Nephron progenitor cell (in vitro differentiated cells): Measurements from ENCODE around the gene NEMF.
"Not testable (repeated sequence)": the region's sequence is repeated elsewhere in the genome, so short reads cannot be mapped to it uniquely, and the experiment has no call there.

ENCODE experiments used
- DNase-seq: peaks from one replicate; pipeline ENCODE4 v3.0.0; 2021
- H3K27ac Mint-ChIP-seq: 2 replicates; pipeline ENCODE4 v1.8.0; 2021; ENCODE audit warnings: mild to moderate bottlenecking, moderate library complexity, mixed read lengths
- H3K27me3 Mint-ChIP-seq: 2 replicates; pipeline ENCODE4 v1.8.0; 2021; ENCODE audit warnings: mild to moderate bottlenecking, low read depth, mixed read lengths; ENCODE audit not compliant: poor library complexity
- H3K36me3 Mint-ChIP-seq: 2 replicates; pipeline ENCODE4 v1.8.0; 2021; ENCODE audit warnings: low read depth, mixed read lengths
- H3K4me1 Mint-ChIP-seq: 2 replicates; pipeline ENCODE4 v1.8.0; 2021; ENCODE audit warnings: mixed read lengths
- H3K4me3 Mint-ChIP-seq: 2 replicates; pipeline ENCODE4 v1.8.0; 2021; ENCODE audit warnings: mild to moderate bottlenecking, moderate library complexity, mixed read lengths
- H3K9me3 Mint-ChIP-seq: 2 replicates; pipeline ENCODE4 v1.8.0; 2021; ENCODE audit warnings: mild to moderate bottlenecking, moderate library complexity, mixed read lengths
- CTCF ChIP-seq: fragments of 200-600 bp; sonication (generic); IDR thresholded peaks from 2 replicates; pipeline ENCODE4 v1.5.0; 2021; ENCODE audit warnings: antibody characterized with exemption

The NEMF gene

DNA sequence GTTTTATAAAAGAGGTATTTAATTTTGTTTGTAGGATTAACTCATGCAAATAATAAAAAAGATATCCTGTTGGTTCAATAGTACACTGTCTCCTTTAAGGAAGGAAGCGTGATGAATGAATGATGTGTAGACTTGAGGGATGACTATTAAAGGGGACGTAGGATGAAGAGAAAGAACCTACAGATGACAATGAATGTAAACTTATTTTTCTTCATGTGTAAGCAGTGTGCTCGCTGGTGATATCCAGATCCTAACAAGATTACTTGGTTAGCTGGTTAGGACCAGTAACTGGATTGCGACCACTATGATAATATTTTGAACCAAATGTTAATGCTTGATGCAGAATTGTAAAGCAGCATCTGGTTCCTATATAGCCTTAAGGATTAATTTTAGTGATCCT, 42.9 kb upstream of the NEMF start:
- TF ChIP-seq CTCF: no peak
- Mint-ChIP-seq H3K4me1 (peaks cover 47% of the 10 kb centered on the region), H3K9me3 (peaks cover 3% of the 10 kb centered on the region), H3K27me3 (peaks cover 4% of the 10 kb centered on the region), H3K36me3 (peaks cover 39% of the 10 kb centered on the region), H3K27ac (no peak overlapping the region), H3K4me3 (peak overlapping the region; percentile 98)
- DNase-seq: no peak

GRCh38 chr14:49894214-49895107, 41.9 kb upstream of the NEMF start:
- not testable (repeated sequence) for DNase-seq, H3K9me3 Mint-ChIP-seq, H3K27me3 Mint-ChIP-seq
- peak overlapping the region; percentile 98 for H3K4me3 Mint-ChIP-seq
- H3K4me1 Mint-ChIP-seq: peaks cover 47% of the 10 kb centered on the region
- H3K36me3 Mint-ChIP-seq: peaks cover 39% of the 10 kb centered on the region
- H3K27ac Mint-ChIP-seq: peak overlapping the region; percentile 92

GRCh38 chr14:49893309-49894213, 41.0 kb upstream of the NEMF start:
- TF ChIP-seq CTCF: no peak
- peak overlapping the region; percentile 100 for H3K27ac Mint-ChIP-seq
- H3K9me3 Mint-ChIP-seq: peaks cover 3% of the 10 kb centered on the region
- peak overlapping the region; percentile 98 for H3K4me3 Mint-ChIP-seq
- peaks cover 37% of the 10 kb centered on the region for H3K36me3 Mint-ChIP-seq
- DNase-seq: peak; percentile 76
- peaks cover 4% of the 10 kb centered on the region for H3K27me3 Mint-ChIP-seq
- peaks cover 47% of the 10 kb centered on the region for H3K4me1 Mint-ChIP-seq

- peaks cover 29% of the 10 kb centered on the region for H3K36me3 Mint-ChIP-seq
- peak; percentile 98 for DNase-seq
- H3K27me3 Mint-ChIP-seq: peaks cover 4% of the 10 kb centered on the region
- H3K4me1 Mint-ChIP-seq: peaks cover 47% of the 10 kb centered on the region
- H3K9me3 Mint-ChIP-seq: no peaks in the 10 kb centered on the region
- H3K27ac Mint-ChIP-seq: peak within 1 kb of the TSS; percentile 100
- TF ChIP-seq CTCF: no peak
- H3K4me3 Mint-ChIP-seq: peak within 1 kb of the TSS; percentile 98
These were observed 40.2 kb upstream of the NEMF start, which contains the start of gene ARF6 for GRCh38 chr14:49892636-49893308. ARF6 (plus strand) TSS chr14:49893082; CDS start chr14:49893737, 655 bp downstream.

DNA sequence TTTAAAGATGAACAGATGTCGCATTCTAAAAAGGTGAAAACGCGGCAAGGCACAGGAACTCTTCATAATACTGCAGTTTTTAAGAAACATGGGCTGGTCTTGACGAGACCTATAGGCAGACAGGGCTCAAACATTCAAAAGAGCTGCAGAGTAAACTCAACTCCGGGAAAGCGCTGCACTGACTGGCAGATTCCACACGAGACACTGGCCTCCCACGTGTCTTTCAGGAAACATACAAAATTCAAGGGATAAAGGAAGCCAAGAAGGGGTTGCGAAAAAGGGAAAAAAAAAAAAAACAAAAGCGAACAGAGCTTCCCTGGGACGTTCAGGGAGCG, 39.7 kb upstream of the NEMF start:
- H3K27me3 Mint-ChIP-seq: peaks cover 4% of the 10 kb centered on the region
- peaks cover 46% of the 10 kb centered on the region for H3K4me1 Mint-ChIP-seq
- H3K36me3 Mint-ChIP-seq: peaks cover 28% of the 10 kb centered on the region
- peak overlapping the region; percentile 98 for H3K4me3 Mint-ChIP-seq
- no peak for TF ChIP-seq CTCF
- H3K9me3 Mint-ChIP-seq: no peaks in the 10 kb centered on the region
- DNase-seq: no peak
- H3K27ac Mint-ChIP-seq: peak overlapping the region; percentile 100

- H3K9me3 Mint-ChIP-seq: peaks cover 5% of the 10 kb centered on the region
- no peak for DNase-seq
- no peaks in the 10 kb centered on the region for H3K36me3 Mint-ChIP-seq
- H3K4me3 Mint-ChIP-seq: no peak overlapping the region
- H3K27me3 Mint-ChIP-seq: peaks cover 24% of the 10 kb centered on the region
- peaks cover 10% of the 10 kb centered on the region for H3K4me1 Mint-ChIP-seq
- no peak for TF ChIP-seq CTCF
- no peak overlapping the region for H3K27ac Mint-ChIP-seq
These were observed 35.7 kb upstream of the NEMF start for GRCh38 chr14:49888293-49888692.
